ENCODE data around the gene RNF152.

RNF152 gene

GRCh38 chr18:61853855-61854254, 39.0 kb downstream of the RNF152 start:
- Histone ChIP-seq H3K4me1 (peaks cover 0 to 94% (median 38%) of the 10 kb centered on the region in 4 donors), H3K27me3 (no peaks in the 10 kb centered on the region), H3K4me3 (no peak overlapping the region), H3K36me3 (no peaks in the 10 kb centered on the region), H3K27ac (peak overlapping the region in 1 of 2 donors; percentile 13), H3K9me3 (no peaks in the 10 kb centered on the region)
- DNase-seq: no peak
- intact Hi-C loops (cut with DNase I; ENCODE audit: low total_unique reads): no loop called here
- TF ChIP-seq, protein P1, sequence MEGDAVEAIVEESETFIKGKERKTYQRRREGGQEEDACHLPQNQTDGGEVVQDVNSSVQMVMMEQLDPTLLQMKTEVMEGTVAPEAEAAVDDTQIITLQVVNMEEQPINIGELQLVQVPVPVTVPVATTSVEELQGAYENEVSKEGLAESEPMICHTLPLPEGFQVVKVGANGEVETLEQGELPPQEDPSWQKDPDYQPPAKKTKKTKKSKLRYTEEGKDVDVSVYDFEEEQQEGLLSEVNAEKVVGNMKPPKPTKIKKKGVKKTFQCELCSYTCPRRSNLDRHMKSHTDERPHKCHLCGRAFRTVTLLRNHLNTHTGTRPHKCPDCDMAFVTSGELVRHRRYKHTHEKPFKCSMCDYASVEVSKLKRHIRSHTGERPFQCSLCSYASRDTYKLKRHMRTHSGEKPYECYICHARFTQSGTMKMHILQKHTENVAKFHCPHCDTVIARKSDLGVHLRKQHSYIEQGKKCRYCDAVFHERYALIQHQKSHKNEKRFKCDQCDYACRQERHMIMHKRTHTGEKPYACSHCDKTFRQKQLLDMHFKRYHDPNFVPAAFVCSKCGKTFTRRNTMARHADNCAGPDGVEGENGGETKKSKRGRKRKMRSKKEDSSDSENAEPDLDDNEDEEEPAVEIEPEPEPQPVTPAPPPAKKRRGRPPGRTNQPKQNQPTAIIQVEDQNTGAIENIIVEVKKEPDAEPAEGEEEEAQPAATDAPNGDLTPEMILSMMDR (IDR thresholded peaks at IDR 0.05): no peak

DNA sequence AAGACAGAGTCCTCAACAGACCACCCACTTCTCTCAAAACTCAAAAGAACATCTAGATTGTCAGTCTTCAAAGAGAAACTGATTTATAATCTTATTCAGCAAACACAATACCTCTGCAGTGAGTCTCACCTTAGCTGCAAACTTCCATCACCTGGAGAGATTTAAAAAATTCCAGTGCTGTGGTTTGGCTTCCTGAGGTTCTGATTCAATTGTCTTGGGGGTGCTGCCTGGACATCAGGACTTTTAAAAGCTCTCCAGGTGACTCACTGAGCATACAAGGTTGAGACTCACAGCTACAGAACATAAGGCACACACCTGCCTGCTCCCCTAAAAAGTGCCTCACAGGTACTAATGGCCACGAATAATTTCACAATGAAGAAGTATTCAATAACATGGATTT, 40.3 kb downstream of the RNF152 start:
- DNase-seq: no peak
- H3K4me1 ChIP-seq: peaks cover 0 to 89% (median 32%) of the 10 kb centered on the region in 4 donors
- no peaks in the 10 kb centered on the region for H3K36me3 ChIP-seq
- H3K9me3 ChIP-seq: no peaks in the 10 kb centered on the region
- no peak overlapping the region for H3K4me3 ChIP-seq
- no peaks in the 10 kb centered on the region for H3K27me3 ChIP-seq
- intact Hi-C loops (cut with DNase I; ENCODE audit: low total_unique reads): no loop called here
- H3K27ac ChIP-seq: peak overlapping the region; percentile 26 to 49
- TF ChIP-seq, protein P1 (IDR thresholded peaks at IDR 0.05): no peak

DNA sequence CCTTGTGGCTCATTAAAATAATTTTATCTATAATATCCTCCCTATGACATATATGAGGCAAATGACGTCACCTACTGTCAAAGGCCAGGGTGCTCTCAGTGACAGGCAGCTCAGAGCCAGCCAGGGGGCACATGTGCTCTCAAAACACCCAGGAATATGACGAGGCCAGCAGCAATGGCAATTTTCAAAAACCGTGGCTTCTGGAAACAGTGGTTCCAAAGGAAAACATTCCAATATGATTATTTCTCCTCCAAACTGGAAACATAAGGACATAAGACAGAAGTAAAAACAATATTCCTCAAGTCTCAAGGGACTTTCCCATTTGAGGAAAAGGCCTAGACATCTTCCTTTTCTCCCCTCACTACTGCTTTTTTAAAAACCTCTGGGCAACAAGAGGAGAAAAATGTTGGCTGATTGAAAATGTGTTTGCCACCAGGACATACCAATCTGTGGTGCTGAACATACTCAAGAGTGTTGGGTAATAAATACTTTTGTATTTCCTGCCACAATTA, 40.8 kb downstream of the RNF152 start:
- Histone ChIP-seq H3K4me1 (peaks cover 0 to 87% (median 32%) of the 10 kb centered on the region in 4 donors), H3K9me3 (no peaks in the 10 kb centered on the region), H3K36me3 (no peaks in the 10 kb centered on the region), H3K27me3 (no peaks in the 10 kb centered on the region), H3K4me3 (no peak overlapping the region), H3K27ac (peak overlapping the region; percentile 26 to 49)
- intact Hi-C loops (cut with DNase I; ENCODE audit: low total_unique reads): no loop called here
- TF ChIP-seq, protein P1 (IDR thresholded peaks at IDR 0.05): no peak
- no peak for DNase-seq

- TF ChIP-seq, protein P1 (IDR thresholded peaks at IDR 0.05): no peak
- Histone ChIP-seq H3K27ac (peak overlapping the region; percentile 26 to 49), H3K36me3 (no peaks in the 10 kb centered on the region), H3K9me3 (no peaks in the 10 kb centered on the region), H3K27me3 (no peaks in the 10 kb centered on the region), H3K4me1 (peaks cover 0 to 83% (median 32%) of the 10 kb centered on the region in 4 donors), H3K4me3 (no peak overlapping the region)
- intact Hi-C loops (cut with DNase I; ENCODE audit: low total_unique reads): no loop called here
- no peak for DNase-seq
Observed at GRCh38 chr18:61851279-61851678, 41.5 kb downstream of the RNF152 start.

GRCh38 chr18:61850756-61851155, 42.1 kb downstream of the RNF152 start:
- Histone ChIP-seq H3K27me3 (no peaks in the 10 kb centered on the region), H3K4me1 (peaks cover 0 to 78% (median 32%) of the 10 kb centered on the region in 4 donors), H3K4me3 (no peak overlapping the region), H3K9me3 (no peaks in the 10 kb centered on the region), H3K36me3 (peaks cover 0 to 3% (median 0%) of the 10 kb centered on the region in 3 donors), H3K27ac (peak overlapping the region in 1 of 2 donors; percentile 49)
- TF ChIP-seq, protein P1 (IDR thresholded peaks at IDR 0.05): no peak
- intact Hi-C loops (cut with DNase I; ENCODE audit: low total_unique reads): no loop called here
- no peak for DNase-seq

Measured in tibial artery (tissue), 4 donors.